Stomach (tissue), 4 donors: ENCODE measurements around the gene ADGRG7.

Experiments
- CTCF ChIP-seq, 7 experiments: fragments of 450-650 bp in 4 of 7; fragments of 200-600 bp in 3 of 7; sonication (generic) in 3 of 7; IDR thresholded peaks; one replicate each; pipeline ENCODE4 v1.5.1; 2016 to 2019; ENCODE audit warnings: antibody characterized with exemption in 7 of 7, control low read depth in 2 of 7, mild to moderate bottlenecking in 1 of 7
- EP300 ChIP-seq: sonication (generic); formaldehyde crosslinking; IDR thresholded peaks from one replicate; pipeline ENCODE4 v1.6.1; 2017; ENCODE audit warnings: antibody characterized with exemption
- POLR2A ChIP-seq, 4 donors: fragments of 450-650 bp; IDR thresholded peaks; one replicate each; pipeline ENCODE4 v1.6.1; 2016; ENCODE audit warnings: antibody characterized with exemption in 4 of 4, control low read depth in 2 of 4, mild to moderate bottlenecking in 1 of 4, moderate library complexity in 1 of 4
- POLR2AphosphoS5 ChIP-seq, 3 donors: sonication (generic); formaldehyde crosslinking; IDR thresholded peaks; one replicate each; pipeline ENCODE4 v1.6.1; 2016; ENCODE audit warnings: antibody characterized with exemption in 3 of 3

DNA sequence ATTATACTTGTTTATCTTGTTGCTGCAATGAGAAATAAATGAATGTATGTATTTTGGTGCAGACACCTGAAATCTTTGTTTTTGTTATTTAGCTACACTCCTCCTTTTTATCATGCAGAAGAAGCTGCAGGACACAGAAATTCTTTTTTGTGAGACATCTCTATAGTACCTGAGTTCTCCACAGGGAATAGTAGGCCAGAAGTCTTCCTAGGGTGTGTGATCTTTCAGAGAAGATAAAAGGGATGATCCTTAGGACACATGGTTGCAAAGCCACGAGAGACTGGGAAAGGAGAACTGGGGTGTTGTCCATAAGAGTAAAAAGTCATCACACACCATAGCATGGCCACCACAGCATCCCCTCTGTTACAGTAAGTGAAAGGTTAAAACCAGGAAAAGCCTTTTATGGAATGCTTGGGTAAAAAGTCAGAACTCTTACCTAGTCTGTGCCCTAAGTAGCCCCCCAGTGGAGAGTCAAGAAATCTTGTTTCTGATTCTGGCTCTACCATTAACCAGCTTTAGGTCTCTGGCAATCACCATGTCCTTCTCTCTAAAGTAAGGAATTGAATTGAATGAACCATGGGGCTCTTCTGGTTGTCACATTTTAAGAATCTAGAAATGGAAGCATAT lies 31.9 kb upstream of the ADGRG7 start:
- TF ChIP-seq CTCF (IDR thresholded peaks at IDR 0.05) (no peak), EP300 (no peak), POLR2A (IDR thresholded peaks at IDR 0.05) (no peak), POLR2AphosphoS5 (IDR thresholded peaks at IDR 0.05) (no peak)
